HEK293 (cell line): ENCODE data around the gene CELF1.

ENCODE experiments used
- CTCF ChIA-PET: fragments of 350-600 bp; formaldehyde crosslinking; extraction: SDS; loops from one replicate; lab custom pipeline; 2021; ENCODE audit warnings: antibody characterized with exemption; lab: Yijun Ruan, JAX
- POLR2A ChIA-PET: fragments of 300-600 bp; formaldehyde crosslinking; extraction: SDS; loops from one replicate; lab custom pipeline; 2020; ENCODE audit warnings: antibody characterized with exemption, inconsistent platforms; lab: Yijun Ruan, JAX
- H3K27ac ChIP-seq: fragments of 200-500 bp; sonication (Bioruptor generic); 2 replicates; pipeline ENCODE4 v1.5.1; 2014; ENCODE audit warnings: low read depth, low read length, control low read depth, inconsistent platforms; ENCODE audit errors: extremely low read depth
- H3K36me3 ChIP-seq, 2 experiments: fragments of 200-500 bp in 1 of 2; sonication (Bioruptor generic) in 1 of 2; 1 replicate in 1 of 2; 2 replicates in 1 of 2; pipeline ENCODE4 v1.5.1; 2014 to 2017; ENCODE audit warnings: inconsistent platforms in 2 of 2, low read length in 2 of 2; ENCODE audit not compliant: control insufficient read depth in 2 of 2, insufficient read depth in 1 of 2
- H3K4me1 ChIP-seq: fragments of 200-500 bp; sonication (Bioruptor generic); 2 replicates; pipeline ENCODE4 v1.5.1; 2014; ENCODE audit warnings: mild to moderate bottlenecking, low read length, inconsistent platforms; ENCODE audit not compliant: control insufficient read depth, insufficient read depth
- H3K4me3 ChIP-seq: 2 replicates; pipeline ENCODE4 v1.5.1; 2011; ENCODE audit warnings: low read depth, mild to moderate bottlenecking, control low read depth, low read length, moderate library complexity
- H3K9me3 ChIP-seq: fragments of 200-500 bp; sonication (Bioruptor generic); 2 replicates; pipeline ENCODE4 v1.5.1; 2014; ENCODE audit warnings: low read depth, low read length, inconsistent platforms; ENCODE audit not compliant: control insufficient read depth, insufficient read depth
- GLIS1 ChIP-seq: fragments of 450-650 bp; formaldehyde crosslinking; IDR thresholded peaks from 2 replicates; pipeline ENCODE4 v1.5.1; 2016; ENCODE audit warnings: missing biosample characterization, missing genetic modification characterization
- REST ChIP-seq: fragments of 450-650 bp; formaldehyde crosslinking; IDR thresholded peaks from 2 replicates; pipeline ENCODE4 v1.5.1; 2016; ENCODE audit warnings: missing biosample characterization, missing genetic modification characterization
- TSHZ1 ChIP-seq: fragments of 450-650 bp; formaldehyde crosslinking; IDR thresholded peaks from 2 replicates; pipeline ENCODE4 v1.5.1; 2016; ENCODE audit warnings: missing biosample characterization, missing genetic modification characterization, borderline replicate concordance
- YY1 ChIP-seq: fragments of 450-650 bp; formaldehyde crosslinking; IDR thresholded peaks from 2 replicates; pipeline ENCODE4 v1.5.1; 2018; ENCODE audit warnings: missing biosample characterization, missing genetic modification characterization
- ZNF121 ChIP-seq: fragments of 450-650 bp; formaldehyde crosslinking; IDR thresholded peaks from 2 replicates; pipeline ENCODE4 v1.5.1; 2016; ENCODE audit warnings: missing biosample characterization, missing genetic modification characterization
- ZNF391 ChIP-seq: fragments of 450-650 bp; formaldehyde crosslinking; IDR thresholded peaks from 2 replicates; pipeline ENCODE4 v1.5.1; 2016; ENCODE audit warnings: low read depth, missing biosample characterization, missing genetic modification characterization, borderline replicate concordance
- ZNF544 ChIP-seq: fragments of 450-650 bp; formaldehyde crosslinking; IDR thresholded peaks from 2 replicates; pipeline ENCODE4 v1.5.0; 2017; ENCODE audit warnings: missing biosample characterization, missing genetic modification characterization
- ZNF548 ChIP-seq: fragments of 450-650 bp; formaldehyde crosslinking; IDR thresholded peaks from 2 replicates; pipeline ENCODE4 v1.5.1; 2016; ENCODE audit warnings: missing biosample characterization, missing genetic modification characterization
- ZNF585B ChIP-seq: fragments of 450-650 bp; formaldehyde crosslinking; IDR thresholded peaks from 2 replicates; pipeline ENCODE4 v1.5.1; 2016; ENCODE audit warnings: missing biosample characterization, missing genetic modification characterization
- ZNF639 ChIP-seq: fragments of 450-650 bp; formaldehyde crosslinking; IDR thresholded peaks from 2 replicates; pipeline ENCODE4 v1.5.1; 2016; ENCODE audit warnings: missing biosample characterization, missing genetic modification characterization
- ZNF692 ChIP-seq: fragments of 450-650 bp; formaldehyde crosslinking; IDR thresholded peaks from 2 replicates; pipeline ENCODE4 v1.5.1; 2016; ENCODE audit warnings: missing biosample characterization, missing genetic modification characterization

The CELF1 gene

GRCh38 chr11:47447906-47448305 is 105.0 kb downstream of the CELF1 start (continued):
- no peak for TF ChIP-seq ZNF548 (tag by site-specific recombination)
- TF ChIP-seq, all 188 proteins: peak for 0

GRCh38 chr11:47446833-47447232 is 106.1 kb downstream of the CELF1 start:
- no peaks in the 10 kb centered on the region for H3K9me3 ChIP-seq
- no peaks in the 10 kb centered on the region for H3K36me3 ChIP-seq
- CTCF ChIA-PET = interaction anchor here (0.6 kb wide), 1 partner anchor 93 kb away, joined by 3 read pairs; no protein-coding TSS in a partner anchor
- TF ChIP-seq YY1 (tag by site-specific recombination) (no peak), ZNF544 (tag by site-specific recombination) (no peak), ZNF639 (tag by site-specific recombination) (no peak), TSHZ1 (tag by site-specific recombination) (no peak)
- TF ChIP-seq, all 188 proteins: peak for 0
- Histone ChIP-seq H3K27ac (no peak overlapping the region), H3K4me1 (no peaks in the 10 kb centered on the region), H3K4me3 (no peak overlapping the region)
- POLR2A ChIA-PET = no interaction called here

GRCh38 chr11:47445840-47446239 is 107.1 kb downstream of the CELF1 start:
- Histone ChIP-seq H3K27ac (no peak overlapping the region), H3K9me3 (no peaks in the 10 kb centered on the region), H3K4me3 (no peak overlapping the region), H3K4me1 (no peaks in the 10 kb centered on the region), H3K36me3 (no peaks in the 10 kb centered on the region)
- ChIA-PET POLR2A (interaction anchor here (0.7 kb wide), 3 partner anchors 17 to 197 kb away, joined by 3 read pairs; no protein-coding TSS in a partner anchor), CTCF (interaction anchor here (0.7 to 0.9 kb wide), 3 partner anchors 72 to 559 kb away, joined by 3 to 8 read pairs (median 3); no protein-coding TSS in a partner anchor)
- peak; percentile 77 for TF ChIP-seq ZNF121 (tag by site-specific recombination)
- no peak for TF ChIP-seq ZNF585B (tag by site-specific recombination)
- no peak for TF ChIP-seq ZNF692 (tag by site-specific recombination)
- no peak for TF ChIP-seq GLIS1 (tag by site-specific recombination)
- TF ChIP-seq REST (tag by site-specific recombination) = no peak
- no peak for TF ChIP-seq ZNF391 (tag by site-specific recombination)
